NCI-H146 (cell line): ENCODE results near the gene SPCS1.
"Not testable (repeated sequence)": the region's sequence is repeated elsewhere in the genome, so short reads cannot be mapped to it uniquely, and the experiment has no call there.

Source experiments
- DNase-seq: peaks from one replicate; lab custom pipeline; 2025; lab: John Stamatoyannopoulos, UW

Gene SPCS1

DNA sequence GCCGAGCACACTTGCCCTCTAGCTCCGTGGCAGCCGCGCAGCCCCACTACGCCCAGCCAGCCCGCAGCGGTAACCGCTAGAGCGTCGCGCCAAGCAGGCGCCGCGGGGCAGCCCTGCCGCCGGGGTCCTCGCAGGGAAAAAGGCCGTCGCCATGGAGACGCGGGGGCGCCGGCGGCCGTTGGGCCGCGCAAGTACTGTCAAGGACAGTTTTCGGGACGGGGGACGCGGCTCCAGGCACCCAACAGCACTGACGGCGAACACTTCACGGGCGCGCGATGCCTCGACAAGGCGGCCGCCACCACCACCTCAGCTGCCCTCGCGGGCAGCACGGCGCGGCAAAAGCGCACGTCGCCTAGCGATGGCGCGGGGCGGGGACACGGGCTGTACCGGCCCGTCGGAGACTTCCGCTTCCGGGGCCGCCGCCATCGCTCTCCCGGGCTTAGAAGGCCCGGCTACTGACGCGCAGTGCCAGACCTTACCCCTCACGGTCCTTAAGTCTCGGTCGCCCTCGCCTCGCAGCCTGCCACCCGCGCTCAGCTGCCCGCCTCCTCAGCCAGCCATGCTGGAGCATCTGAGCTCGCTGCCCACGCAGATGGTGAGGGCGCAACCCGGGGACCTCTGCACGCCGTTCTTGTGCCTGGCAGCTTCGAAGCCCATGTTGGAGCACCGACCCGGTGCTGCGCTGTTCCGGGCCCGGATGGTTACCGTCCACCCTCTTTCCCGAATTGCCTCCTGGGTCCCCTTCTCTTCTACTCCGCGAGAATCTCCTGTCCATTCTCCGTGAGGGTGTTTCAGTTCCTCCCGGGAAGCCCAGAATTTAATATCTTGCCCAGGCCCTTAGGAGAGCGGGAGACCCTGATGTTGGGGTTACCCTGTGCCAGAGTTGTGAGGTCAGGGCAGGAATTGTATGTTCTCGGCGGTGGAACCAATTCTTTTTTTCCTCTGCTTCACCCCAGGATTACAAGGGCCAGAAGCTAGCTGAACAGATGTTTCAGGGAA is at the start of gene SPCS1, which contains the start of gene GLT8D1:
TSS of gene SPCS1 (plus strand) at position 419 of the 999 bp plus-strand sequence. CDS start at position 560, 141 bp downstream.
TSS of gene GLT8D1 (minus strand) at position 104 of the 999 bp plus-strand sequence. CDS start 5,331 bp downstream, outside the sequence.
- DNase-seq = peak; percentile 78

DNA sequence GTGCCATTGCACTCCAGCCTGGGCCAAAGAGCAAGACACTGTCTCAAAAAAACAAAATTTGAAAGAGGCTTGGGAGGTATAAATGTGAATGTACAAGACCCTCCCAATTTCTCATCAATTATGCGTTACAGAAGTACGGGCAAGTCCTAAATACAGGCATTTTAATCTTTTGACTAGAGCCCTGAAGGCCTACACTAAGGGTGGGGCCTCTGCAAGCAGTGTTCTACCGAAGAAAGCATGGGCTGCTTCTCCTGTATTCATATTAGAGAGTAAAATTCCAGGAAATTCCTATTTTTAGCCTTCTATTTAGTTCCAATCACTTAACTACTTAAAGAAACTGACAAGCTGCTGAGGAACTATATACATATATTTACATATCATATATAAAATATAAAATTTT is 45.9 kb upstream of the SPCS1 start:
- DNase-seq = no peak

DNA sequence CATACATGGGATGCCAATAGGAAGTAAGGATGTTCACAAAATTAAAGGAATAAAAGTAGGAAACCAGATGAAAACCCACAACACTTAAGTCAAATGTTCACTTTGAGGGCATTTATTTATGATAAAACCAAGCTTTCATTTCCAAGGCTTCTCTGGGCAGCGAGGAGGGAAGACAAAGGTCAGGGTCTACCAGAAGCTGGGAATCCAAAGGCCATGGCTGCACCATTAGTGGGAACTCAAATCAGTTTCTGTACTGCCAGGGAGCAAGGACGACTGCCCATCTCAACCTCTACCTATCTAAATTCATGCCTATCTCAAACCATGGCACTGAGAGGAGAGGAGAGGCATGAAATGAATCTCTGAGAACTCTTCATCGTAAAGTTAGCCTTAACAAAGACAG is 42.8 kb upstream of the SPCS1 start:
- DNase-seq = no peak

DNA sequence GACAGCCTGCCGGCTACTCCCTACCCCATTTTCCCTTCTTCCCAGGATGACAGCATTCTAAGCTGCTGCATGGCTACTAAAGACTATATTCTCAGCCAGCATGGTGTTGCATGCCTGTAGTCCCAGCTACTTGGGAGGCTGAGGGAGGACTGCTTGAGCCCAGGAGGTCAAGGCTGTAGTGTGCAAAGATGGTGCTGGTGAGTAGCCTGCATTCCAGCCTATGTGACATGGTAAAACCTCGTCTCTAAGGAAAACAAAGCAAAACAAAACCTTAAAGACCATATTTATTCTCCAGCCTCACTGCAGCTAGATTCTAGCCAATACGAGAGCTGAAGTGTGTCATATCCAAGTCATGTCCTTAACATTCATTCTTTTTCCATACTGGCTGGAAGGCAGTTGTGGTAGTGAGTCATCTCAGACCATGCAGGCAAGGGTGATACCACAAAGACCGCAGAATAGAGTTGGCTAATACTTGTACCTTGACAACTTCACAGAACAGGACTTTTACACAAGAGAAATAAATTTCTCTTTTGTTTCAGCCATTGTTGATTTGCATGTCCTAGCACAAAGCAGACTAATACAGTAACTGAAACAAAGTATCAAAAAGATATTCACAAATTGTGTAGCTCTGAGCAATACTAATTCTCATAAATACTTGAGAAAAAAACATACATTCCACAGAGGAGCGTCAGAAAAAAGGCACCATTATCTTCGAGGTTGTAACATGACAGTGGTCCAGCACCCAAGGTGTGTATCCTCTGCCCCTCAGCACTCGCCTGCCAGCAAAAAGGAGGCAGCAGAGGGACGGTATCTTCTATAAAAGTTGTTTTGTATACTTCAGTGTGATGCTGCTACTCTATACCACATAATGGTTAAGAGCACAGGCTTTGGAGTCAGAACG is 35.0 kb upstream of the SPCS1 start:
- no peak for DNase-seq

DNA sequence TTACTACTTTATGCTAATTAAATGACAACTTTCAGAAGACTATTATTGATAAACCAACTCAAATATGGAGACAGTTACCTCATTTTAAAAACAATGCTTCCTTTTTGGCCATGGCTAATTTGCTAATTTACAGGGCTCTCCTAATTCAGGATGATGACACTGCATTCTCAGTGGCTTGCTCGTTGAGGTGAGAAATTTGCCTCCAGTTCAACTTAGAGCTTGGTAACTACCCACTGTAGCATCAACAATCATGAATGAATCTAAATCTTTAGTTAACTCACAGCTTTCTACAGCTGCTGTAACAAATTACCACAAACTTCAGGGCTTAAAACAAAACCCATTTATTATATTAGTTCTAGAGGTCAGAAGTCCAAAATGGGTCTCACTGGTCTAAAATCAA is 34.2 kb upstream of the SPCS1 start:
- no peak for DNase-seq

DNA sequence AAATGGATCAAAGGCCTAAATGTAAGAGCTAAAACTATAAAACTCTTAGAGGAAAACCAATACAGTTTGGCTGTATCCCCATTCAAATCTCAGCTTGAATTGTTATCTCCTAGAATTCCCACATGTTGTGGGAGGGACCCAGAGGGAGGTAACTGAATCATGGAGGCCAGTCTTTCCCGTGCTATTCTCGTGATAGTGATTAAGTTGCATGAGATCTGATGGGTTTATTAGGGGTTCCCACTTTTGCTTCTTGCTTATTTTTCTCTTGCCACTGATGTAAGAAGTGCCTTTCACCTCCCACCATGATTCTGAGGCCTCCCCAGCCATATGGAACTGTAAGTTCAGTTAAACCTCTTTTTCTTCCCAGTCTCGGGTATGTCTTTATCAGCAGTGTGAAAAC is 29.7 kb upstream of the SPCS1 start:
- DNase-seq = not testable (repeated sequence)

DNA sequence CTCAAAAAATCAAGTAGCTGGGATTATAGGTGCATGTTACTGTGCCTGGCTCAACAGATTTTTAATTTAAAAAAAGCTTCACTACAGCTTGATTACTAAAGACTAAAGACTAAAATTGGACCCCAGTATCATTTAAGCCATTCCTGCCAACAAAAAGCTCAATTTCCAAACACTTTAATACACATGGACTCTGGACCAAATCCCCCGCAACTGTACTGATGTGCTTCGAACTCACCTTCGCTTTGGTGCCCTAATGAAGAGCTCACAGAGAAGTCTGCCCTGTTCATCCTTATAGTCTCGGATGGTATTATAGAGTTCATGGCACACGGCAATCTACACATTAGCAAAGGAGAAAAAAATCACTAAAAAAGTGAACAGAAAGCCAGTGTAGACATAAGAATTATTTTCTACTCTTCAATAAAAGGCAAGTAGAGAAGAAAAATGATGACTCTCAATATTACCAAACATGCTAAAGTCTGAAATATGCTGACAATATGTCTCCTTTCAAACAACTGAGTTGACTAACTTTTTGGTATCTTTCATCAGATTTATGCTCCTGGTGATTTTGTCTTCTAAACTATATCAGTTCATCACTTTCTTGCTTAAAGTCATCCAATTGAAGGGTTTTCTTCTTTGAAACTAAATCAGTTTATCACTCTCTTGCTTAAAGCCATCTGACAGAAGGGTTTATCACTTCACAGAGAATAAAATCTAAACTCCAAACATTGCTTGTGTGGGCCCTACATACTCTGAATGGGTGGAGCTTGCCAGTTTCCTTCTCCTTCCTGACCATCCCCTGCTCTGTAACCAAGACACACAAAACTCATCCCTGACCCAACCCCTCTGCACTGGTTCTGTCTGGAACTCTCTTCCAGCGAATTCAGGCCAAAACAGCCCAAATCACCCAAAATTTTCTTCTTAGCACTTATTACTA is 27.4 kb upstream of the SPCS1 start:
- DNase-seq = no peak

DNA sequence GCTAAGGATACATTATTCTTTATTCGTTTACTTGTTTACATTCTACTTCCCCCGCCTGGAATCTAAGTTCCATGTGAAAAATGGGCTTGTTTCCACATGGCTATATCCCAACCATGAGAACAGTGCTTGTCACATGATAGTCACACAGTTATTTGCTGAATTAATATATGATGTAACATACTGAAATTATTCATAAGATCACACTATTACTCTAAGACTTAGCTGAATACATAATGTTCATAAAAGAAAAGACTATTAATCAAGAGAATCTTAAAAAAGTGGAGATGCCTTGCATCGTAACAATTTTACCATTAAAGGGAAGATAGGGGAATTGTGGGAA is 26.7 kb upstream of the SPCS1 start:
- no peak for DNase-seq

DNA sequence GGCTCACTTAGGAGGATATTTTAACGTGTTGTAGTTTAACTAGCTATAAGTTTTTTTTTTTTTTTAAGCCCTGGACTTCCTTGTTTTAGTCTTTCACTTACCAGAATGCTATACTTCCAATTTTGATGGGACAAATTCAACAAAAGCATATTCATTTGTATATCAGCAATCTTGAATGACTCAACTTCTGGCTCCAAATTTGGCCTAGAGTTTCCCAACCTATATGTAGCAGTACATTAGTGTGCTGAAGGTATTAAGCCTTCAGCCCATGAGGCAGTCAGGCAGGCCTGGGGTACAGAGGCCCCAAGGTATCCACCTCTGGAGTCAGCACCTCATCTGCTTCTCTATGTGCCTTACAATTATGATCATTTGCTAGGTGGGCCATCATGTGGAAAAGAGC is 26.1 kb upstream of the SPCS1 start:
- no peak for DNase-seq

DNA sequence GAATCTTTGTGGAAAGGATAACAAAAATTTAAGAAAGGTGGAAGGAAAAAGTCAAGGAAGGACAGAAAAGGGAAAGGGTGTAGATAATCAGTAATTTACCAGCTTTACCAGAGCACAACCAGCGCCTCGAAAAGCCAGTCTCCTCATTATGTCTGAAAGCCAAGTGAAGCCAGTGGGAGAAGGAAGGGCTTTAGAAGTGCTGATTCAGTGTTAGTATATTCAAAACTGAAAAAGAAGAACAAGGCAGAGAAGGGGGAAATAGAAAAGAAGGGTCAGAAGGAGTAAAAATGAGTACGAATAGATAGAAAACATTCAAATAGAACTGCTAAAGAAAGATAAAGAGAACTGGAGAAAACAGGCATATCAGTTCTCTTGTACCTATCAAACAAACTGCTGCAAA is 24.3 kb upstream of the SPCS1 start:
- no peak for DNase-seq

DNA sequence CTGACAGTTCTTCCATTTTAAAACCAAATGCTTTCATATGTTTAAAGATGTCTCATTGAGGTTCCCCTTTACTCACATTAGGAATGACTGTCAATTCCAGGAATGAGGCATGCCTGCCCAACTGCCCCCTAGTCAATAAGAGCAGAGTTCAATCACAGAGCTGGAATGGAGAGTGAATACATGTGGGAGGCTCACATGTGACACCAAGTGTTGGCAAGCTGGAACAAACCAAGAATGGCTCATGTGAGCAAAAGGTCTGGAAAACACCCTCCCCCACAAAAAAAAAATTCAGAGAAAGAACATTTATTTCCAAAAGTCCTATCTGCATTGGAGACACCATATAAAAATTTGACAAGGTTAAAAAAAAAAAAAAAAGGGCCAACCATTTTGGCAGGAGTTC is 23.9 kb upstream of the SPCS1 start:
- no peak for DNase-seq

DNA sequence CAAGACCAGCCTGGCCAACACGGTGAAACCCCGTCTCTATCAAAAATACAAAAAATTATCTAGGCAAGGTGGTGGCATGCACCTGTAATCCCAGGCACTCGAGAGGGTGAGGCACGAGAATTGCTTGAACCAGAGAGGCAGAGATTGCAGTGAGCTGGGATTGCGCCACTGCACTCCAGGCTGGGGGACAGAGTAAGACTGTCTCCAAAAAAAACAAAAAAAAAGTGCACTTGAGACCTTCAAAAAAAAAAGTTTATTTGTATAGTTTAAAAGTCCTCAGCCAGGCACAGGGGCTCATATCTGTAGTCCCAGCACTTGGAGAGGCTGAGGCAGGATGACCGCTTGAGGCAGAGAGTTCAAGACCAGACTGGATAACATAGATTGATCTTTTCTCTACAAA is 22.3 kb upstream of the SPCS1 start:
- DNase-seq = no peak

DNA sequence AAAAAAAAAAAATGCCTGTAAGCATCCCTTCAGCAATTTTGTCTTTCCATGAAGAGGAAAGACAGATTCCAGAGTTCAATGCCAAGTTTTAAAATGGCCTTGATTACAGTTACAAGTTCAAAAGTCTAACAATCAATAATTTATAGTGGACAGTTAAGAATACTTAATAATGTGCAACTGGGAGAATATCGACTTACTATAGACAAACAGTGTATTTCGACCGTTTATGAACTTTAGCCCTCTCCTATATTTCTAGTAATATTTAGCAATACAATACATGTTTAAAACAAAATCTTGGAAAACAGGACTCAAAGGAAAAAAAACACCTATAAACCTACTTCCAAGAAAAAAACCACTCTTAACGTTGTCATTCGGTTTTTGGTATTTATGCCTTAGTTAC is 21.7 kb upstream of the SPCS1 start:
- DNase-seq = no peak

DNA sequence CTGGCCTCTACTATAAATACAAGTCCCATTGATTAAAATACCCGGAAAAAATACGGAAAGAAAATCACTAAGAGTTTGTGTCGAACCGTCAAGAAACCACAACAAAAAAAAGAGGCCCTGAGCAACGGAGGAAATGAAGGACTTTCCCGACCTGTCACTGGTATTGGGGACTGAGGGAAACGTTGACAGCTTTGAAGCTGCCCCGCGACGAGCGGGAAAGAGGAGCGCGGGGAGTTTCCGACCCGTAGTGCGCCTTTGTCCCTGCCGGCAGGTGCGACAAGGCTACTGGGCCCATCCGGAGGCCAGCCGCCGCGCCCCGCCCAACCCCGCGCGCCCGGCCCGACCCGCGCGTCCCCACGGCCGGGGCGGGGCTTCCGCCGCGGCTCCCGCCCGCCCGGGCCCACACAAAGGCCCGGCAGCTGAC is 20.6 kb upstream of the SPCS1 start:
- peak; percentile 84 for DNase-seq

DNA sequence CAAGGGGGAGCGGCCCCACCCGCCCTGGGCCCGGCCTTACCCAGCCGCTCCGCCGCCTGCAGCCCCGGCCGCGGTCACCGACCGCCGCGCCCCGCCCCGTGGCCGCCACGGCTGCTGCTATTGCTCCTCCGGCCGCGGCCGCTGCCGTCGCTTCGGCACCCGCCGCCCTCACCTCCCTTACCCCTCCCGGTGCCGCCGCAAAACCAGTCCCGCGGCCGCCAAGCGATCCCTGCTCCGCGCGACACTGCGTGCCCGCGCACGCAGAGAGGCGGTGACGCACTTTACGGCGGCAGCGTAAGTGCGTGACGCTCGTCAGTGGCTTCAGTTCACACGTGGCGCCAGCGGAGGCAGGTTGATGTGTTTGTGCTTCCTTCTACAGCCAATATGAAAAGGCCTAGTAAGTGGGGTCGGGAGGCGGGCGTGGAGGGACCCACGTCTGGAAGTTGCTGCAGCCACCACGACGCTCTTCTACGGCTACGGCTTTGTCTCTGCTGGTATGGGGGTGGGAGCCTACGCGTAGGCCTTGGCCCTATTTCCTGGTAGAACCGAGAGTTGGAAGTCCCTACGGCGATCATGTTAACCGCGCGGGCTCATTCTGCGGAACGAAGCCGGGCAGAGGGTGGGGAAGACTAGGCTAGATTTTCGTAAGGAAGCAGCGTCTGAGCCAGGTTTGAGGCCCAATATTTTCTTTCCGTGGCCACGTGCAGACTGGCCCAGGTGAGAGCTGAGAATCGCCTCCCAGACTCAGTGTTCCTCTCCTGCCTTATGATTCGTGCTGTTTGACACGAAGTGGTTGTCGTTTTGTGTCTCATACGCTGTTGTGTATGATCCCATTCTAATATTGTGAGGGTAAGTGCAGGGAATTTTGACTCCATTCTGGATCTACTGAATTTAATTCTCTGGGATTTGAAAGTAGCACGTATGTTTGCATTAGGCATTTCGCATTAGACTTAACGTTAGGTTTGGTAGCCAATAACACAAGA is 19.9 kb upstream of the SPCS1 start, which contains the start of the genes GNL3 and PBRM1:
TSS of gene GNL3 (plus strand) at position 324 of the 983 bp plus-strand sequence. CDS start at position 385, 61 bp downstream.
TSS of gene PBRM1 (minus strand) at position 205 of the 983 bp plus-strand sequence.
- peak; percentile 88 for DNase-seq

DNA sequence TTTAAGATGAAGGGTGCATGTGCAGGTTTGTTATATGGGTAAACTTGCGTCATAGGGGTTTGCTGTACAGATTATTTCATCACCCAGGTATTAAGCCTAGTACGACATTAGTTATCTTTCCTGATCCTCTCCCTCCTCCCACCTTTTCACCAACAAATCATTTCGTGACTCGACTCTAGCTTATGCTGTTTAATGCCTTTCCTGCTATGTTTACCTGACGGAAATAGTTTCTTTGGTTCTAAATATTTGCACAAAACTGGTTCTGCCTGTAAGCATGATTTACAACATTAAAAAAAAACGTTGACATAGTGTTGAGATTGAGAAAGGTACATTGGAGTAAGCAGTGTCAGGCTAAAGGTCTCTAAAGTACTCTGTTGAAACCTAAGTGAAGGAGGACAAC is 17.6 kb upstream of the SPCS1 start:
- DNase-seq = no peak

DNA sequence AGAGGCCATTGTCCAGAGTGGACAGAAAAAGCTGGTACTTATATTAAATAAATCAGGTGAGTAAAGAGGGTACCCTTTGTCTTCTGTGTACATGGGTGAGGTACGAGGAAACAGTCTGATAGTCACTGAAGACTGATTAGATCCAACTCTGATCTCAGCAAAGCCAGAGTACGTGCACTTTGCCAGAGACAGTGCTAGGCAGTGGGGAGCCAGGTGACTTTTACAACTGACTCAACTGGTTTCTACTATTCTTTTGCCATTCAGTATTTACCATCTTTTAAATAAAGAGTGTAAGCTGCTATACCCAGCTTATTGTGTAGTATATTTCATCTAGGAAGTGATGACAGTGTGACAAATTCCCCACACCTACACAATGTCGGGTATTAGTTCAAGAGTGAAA is 16.8 kb upstream of the SPCS1 start:
- no peak for DNase-seq

DNA sequence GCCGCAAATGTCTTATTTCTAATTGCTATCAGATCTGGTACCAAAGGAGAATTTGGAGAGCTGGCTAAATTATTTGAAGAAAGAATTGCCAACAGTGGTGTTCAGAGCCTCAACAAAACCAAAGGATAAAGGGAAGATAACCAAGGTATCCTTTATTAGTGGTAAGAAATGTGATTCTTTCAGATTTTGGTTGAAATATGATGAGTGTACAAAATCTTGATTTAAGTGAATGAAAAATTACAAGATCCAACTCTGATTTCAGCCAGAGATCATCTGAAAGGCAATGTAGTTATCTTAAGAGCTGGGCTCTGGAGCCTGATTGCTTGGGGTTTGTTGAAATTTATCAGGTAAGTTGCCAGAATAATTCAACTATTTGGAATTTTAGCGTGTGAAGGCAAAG is 15.3 kb upstream of the SPCS1 start:
- DNase-seq = no peak

DNA sequence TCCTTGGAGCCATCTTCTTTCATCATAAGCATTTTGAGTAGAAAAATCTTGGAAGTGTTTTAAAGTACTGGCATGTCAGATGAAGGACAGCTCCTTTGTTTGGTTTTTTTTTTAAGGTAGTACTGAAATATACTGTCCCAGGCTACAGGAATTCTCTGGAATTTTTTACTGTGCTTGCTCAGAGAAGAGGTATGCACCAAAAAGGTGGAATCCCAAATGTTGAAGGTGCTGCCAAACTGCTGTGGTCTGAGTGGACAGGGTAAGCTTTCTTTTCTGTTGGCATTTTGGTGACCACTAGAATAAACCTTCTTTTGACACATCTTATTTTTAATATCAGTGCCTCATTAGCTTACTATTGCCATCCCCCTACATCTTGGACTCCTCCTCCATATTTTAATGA is 12.8 kb upstream of the SPCS1 start:
- no peak for DNase-seq

DNA sequence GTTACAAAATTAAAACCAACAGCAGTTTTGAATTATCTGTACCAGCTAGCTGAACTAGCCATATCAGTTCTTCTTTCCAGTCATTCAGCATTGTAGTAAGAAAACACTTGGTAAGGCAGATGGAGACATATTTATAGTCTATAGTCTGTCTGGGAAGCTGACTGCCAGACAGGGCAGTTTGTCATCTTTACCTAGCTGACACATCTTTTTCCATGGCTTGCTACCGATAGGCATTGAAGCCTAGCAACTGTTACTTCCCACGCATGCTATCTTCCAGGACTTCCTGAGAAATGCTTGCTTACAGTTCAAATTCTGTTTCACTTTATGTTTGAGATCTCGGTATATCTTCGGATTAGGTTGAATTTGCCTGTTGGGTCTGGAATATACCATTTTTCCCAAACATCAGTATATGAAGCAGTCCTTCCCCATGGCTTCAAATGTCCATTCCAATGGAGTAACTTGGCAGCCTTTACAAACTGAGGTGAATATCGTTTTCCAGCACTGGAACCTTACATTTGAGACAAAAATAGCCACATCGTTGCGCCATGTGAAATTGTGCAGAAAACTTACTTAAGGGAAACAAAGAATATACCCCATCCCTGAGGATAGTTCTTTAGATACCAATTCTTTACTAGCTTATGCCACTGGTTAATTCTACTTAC is 11.2 kb upstream of the SPCS1 start:
- DNase-seq = no peak
